ENCODE results near the gene EPDR1.

DNA sequence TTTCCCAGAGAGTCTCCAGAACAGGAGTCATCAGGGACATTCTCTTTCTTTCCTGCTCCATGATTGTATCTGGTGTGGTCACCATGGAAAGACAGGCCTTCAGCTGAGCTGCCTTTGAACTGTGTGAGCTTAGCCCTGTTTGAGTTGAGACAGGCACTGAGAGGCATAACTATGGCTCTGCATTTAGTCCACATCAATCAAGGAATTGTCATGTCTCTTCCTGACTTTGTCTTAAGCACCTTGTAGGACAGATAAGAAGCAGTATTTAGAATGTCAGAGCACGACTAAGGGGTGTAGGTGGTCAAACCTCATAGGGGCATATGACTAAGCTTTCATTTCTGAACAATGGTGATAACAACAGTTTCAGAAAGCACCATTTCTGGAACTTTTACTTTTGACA lies 53.5 kb downstream of the EPDR1 start:
- no peak for TF ChIP-seq POLR2AphosphoS5 (IDR thresholded peaks at IDR 0.05)
- TF ChIP-seq, protein P1, sequence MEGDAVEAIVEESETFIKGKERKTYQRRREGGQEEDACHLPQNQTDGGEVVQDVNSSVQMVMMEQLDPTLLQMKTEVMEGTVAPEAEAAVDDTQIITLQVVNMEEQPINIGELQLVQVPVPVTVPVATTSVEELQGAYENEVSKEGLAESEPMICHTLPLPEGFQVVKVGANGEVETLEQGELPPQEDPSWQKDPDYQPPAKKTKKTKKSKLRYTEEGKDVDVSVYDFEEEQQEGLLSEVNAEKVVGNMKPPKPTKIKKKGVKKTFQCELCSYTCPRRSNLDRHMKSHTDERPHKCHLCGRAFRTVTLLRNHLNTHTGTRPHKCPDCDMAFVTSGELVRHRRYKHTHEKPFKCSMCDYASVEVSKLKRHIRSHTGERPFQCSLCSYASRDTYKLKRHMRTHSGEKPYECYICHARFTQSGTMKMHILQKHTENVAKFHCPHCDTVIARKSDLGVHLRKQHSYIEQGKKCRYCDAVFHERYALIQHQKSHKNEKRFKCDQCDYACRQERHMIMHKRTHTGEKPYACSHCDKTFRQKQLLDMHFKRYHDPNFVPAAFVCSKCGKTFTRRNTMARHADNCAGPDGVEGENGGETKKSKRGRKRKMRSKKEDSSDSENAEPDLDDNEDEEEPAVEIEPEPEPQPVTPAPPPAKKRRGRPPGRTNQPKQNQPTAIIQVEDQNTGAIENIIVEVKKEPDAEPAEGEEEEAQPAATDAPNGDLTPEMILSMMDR (IDR thresholded peaks at IDR 0.05), result no peak
